Caki2 (cell line): Measurements from ENCODE around the gene CISD3. TPM values are rescaled to one million over a fixed set of nuclear protein-coding genes. Genes with fewer than 3 reads are reported as not detected.
A peak's percentile ranks its signal among the peaks of the same experiment; 100 is the strongest.

Experiments
- DNase-seq: peaks from one replicate; pipeline ENCODE4 v3.0.0-alpha.2; 2015; ENCODE audit warnings: low read depth
- in situ Hi-C: cut with HindIII; loops from 2 replicates; pipeline ENCODE4 v1.10.0; 2016; ENCODE audit warnings: low sequenced_read_pairs, low pct_unique_long_range_greater_than_20kb, mixed read lengths
- total RNA-seq: library from RNA; depleted of rRNA; stranded (reverse); fragments of >200 nt; shearing (Covaris generic); gene quantifications from 2 replicates; pipeline ENCODE4 v1.2.3, GENCODE V29; 2014; ENCODE audit warnings: low replicate concordance; rRNA removed

The CISD3 gene, protein sequence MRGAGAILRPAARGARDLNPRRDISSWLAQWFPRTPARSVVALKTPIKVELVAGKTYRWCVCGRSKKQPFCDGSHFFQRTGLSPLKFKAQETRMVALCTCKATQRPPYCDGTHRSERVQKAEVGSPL
- total RNA-seq, result 13.0 and 23.0 TPM in 2 replicates

- DNase-seq, result peak; percentile 77
- in situ Hi-C loops, result no loop called here
Measured at GRCh38 chr17:38729886-38730525, at the start of gene CISD3. Gene CISD3 (plus strand): TSS chr17:38730341. CDS start chr17:38730359, 18 bp downstream.

GRCh38 chr17:38681096-38681495, 49.0 kb upstream of the CISD3 start:
- in situ Hi-C loops, result no loop called here
- DNase-seq, result no peak

DNA sequence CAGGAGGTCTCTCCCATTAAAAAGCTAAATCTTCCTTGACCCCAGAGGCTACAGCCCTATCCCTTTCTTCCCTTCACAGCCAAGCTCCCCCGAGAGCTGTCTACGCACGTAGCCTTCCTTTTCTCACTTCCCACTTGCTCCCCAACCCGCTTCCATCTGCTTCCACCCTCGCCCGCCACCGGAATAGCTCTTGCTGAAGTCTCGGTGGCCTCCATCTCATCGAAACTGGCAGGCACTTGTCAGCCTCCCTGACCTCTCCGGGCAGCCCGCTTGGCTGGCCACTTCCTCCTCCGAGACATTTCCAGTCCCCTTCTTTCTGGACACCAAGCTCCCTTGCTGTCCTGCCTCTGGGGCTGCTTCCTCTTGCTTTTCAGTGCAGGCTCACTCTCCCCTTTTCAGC, 44.6 kb upstream of the CISD3 start:
- no peak for DNase-seq
- in situ Hi-C loops, result no loop called here

DNA sequence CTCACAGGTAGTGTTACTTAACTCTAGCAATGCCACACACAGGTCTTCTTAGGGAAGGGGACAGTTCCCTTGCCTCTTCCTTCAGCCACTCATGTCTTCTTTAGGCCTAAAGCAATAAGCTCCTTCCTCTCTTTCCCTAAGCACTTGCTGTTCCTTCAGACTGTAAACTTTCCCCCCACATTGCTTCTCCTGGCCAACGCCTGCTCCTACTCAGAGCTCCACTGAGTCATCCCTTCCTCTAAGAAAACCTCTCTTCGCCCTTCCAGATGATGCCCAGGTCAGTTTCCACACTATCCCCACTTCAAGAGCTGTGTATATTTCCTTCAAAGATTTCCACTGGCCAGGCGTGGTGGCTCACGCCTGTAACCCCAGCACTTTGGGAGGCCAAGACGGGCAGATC, 42.9 kb upstream of the CISD3 start:
- in situ Hi-C loops, result no loop called here
- no peak for DNase-seq

GRCh38 chr17:38690386-38690785, 39.8 kb upstream of the CISD3 start:
- in situ Hi-C loops, result no loop called here
- DNase-seq, result no peak

- in situ Hi-C loops, result no loop called here
- no peak for DNase-seq
Measured at GRCh38 chr17:38691154-38691553, 39.0 kb upstream of the CISD3 start.

GRCh38 chr17:38693700-38694329, 36.3 kb upstream of the CISD3 start:
- in situ Hi-C loops, result no loop called here
- no peak for DNase-seq

DNA sequence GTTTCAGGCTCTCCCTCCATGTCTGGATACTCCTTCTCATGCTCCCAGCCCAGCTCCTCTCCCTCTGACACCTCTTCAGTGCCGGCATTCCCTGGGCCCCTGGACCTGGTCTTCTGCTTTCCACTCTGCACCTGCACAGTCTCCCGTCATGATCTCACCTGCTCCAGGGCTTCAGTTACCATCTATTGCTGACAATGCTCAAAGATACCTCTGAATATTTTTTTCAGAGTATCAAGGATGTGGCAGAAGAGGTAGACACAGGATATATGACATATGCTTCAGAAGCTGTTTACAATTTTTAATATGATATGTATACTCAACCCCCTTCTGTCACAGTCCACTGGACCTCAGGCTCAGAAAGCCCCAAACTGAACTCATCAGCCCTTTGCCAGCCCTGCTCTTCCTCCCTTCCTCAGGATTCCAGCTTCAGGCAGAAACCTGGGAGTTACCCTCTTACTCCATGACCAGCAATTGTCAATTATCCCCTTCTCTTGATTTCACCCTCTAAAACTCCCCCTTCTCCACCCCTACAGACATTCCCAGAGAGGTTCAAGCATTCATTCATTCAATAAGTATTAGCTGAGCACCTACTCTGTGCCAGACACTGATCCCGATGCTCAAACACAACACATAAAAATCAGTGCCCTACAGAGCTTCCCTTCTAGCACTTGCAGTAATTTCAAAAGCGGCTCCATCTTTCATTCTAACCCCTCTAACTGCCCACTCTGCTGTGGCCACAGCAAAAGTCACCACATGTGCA, 32.9 kb upstream of the CISD3 start:
- DNase-seq, result no peak
- in situ Hi-C loops, result no loop called here

GRCh38 chr17:38698760-38699159, 31.4 kb upstream of the CISD3 start:
- in situ Hi-C loops, result no loop called here
- DNase-seq, result no peak

- DNase-seq, result peak; percentile 77
Measured at GRCh38 chr17:38701504-38702165, 28.5 kb upstream of the CISD3 start.

GRCh38 chr17:38702166-38702915, 27.8 kb upstream of the CISD3 start:
- DNase-seq, result peak; percentile 89
- in situ Hi-C loops, result no loop called here

More at GRCh38 chr17:38701504-38702165, 28.5 kb upstream of the CISD3 start:
- in situ Hi-C loops, result no loop called here

- in situ Hi-C loops, result no loop called here
- peak; percentile 31 for DNase-seq
Measured at GRCh38 chr17:38702916-38703741, 27.0 kb upstream of the CISD3 start.

GRCh38 chr17:38703742-38704605, 26.2 kb upstream of the CISD3 start:
- in situ Hi-C loops, result no loop called here
- peak; percentile 83 for DNase-seq

DNA sequence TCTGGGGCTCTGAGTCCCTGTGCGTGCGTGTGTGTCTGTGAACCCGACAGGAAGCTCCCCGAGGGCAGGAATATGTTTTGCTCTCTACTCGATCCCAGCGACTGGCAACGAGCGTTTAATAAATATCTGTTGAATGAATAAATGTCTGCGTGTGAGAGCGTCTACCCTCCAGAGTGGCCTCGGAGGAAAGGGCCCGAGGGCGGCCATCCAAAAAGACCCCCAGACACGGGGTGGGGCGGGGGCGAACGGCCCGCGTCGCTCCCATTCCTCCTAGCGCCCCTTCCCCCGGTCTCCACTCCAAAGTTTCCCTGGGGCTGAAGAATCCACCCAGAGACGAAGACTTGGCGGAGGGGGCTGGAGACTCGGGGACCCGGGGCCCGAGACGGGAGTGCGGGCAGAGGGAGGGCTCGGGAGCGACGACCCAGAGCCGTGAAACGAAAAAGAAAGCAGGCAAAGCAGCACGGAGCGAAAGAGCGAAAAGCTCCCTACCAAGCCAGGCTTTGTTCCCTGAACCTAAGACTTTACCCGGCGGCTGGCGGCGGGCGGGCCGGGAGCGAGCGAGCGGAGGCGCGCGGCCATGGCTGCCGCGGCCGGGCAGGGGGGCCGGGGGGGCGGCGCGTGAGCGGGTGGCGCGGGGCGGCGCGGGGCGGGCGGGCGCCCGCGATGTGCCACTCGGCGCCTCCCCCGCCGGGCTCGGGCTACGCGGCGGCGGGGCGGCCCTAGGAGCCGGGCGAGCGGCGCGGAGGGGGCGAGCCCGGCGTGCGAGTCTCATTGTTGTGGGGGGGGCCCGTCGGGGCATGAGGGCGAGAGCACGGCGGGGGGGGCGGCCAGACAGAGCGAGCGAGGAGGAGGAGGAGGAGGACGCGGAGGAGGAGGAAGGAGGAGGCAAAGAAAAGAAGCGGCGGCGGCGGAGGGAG, 25.3 kb upstream of the CISD3 start, which contains the start of gene MLLT6:
Gene MLLT6, plus strand, starts transcription at position 668 of the 917 bp plus-strand sequence. CDS start 360 bp downstream, outside the sequence.
- peak; percentile 68 for DNase-seq
- in situ Hi-C loops, result no loop called here

DNA sequence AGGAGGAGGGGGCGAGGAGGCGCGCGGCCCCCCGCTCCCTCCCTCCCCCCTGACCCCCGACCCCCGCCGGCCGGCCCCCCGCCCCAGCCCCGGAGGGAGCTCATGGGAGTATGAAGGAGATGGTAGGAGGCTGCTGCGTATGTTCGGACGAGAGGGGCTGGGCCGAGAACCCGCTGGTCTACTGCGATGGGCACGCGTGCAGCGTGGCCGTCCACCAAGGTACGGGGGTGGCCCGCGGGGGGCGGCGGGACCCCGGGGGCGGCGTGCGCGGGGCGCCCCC, 24.7 kb upstream of the CISD3 start:
- no peak for DNase-seq
- in situ Hi-C loops, result no loop called here
